ENCODE results near the gene SLC12A7. TPM values are rescaled to one million over a fixed set of nuclear protein-coding genes. Genes with fewer than 3 reads are reported as not detected.

Gene SLC12A7
- total RNA-seq, 4 donors from 2014 or later = 18.8 to 28.7 (median 24.5) TPM

DNA sequence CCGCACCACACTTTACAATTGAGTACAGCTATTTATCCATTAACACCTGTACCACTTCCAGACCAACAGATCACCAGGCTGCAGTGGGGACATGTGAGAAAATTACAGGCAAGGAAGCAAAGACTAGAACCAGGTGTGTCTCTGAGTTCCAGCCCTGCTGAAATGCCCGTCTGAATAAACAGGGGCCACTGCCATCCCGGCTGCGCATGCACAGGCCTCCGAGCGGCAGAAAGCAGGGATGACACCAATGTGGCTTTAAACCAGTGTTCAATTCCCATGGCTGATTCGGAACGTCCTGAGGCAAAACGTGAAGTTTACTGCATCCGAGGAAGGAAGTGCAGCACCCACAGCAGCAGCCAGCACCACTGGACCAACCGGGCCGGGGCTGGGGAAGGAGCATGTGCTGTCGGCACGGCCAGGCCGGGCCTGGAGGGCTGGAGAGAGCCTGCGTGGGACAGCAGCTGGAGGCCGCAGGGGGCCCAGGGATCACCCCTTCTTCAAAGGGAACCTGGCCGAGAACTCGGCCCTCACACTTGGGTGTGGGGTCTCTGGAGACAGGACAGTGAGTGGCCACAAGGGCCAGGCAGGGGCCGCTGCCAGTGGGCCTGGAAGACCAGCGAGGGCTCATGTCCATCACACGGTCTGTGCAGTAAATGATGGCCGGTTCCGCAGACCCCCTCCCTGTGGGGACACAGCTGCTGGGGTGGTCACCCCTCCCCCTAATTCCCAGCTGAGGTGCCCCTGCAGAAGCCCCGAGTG, 33.0 kb upstream of the SLC12A7 start:
- ATAC-seq = no peak
- Histone ChIP-seq H3K27ac (no peak overlapping the region), H3K4me1 (peaks cover 0 to 9% (median 3%) of the 10 kb centered on the region in 3 donors), H3K27me3 (peaks cover 24% of the 10 kb centered on the region), H3K36me3 (no peaks in the 10 kb centered on the region), H3K9me3 (no peaks in the 10 kb centered on the region), H3K4me3 (no peak overlapping the region)
- no peak for TF ChIP-seq POLR2AphosphoS5 (IDR thresholded peaks at IDR 0.05)
- no peak for TF ChIP-seq EP300 (IDR thresholded peaks at IDR 0.05)
- TF ChIP-seq, protein P1, sequence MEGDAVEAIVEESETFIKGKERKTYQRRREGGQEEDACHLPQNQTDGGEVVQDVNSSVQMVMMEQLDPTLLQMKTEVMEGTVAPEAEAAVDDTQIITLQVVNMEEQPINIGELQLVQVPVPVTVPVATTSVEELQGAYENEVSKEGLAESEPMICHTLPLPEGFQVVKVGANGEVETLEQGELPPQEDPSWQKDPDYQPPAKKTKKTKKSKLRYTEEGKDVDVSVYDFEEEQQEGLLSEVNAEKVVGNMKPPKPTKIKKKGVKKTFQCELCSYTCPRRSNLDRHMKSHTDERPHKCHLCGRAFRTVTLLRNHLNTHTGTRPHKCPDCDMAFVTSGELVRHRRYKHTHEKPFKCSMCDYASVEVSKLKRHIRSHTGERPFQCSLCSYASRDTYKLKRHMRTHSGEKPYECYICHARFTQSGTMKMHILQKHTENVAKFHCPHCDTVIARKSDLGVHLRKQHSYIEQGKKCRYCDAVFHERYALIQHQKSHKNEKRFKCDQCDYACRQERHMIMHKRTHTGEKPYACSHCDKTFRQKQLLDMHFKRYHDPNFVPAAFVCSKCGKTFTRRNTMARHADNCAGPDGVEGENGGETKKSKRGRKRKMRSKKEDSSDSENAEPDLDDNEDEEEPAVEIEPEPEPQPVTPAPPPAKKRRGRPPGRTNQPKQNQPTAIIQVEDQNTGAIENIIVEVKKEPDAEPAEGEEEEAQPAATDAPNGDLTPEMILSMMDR (IDR thresholded peaks at IDR 0.05) = no peak
- TF ChIP-seq POLR2A (IDR thresholded peaks at IDR 0.05) = no peak
- WGBS, 2 donors (ENCODE audit: low coverage in 1 of 2) = 80% methylated on average over 9 of the region's 25 CpGs; no CpG with 5 or more reads in 1 of the 2 donors

DNA sequence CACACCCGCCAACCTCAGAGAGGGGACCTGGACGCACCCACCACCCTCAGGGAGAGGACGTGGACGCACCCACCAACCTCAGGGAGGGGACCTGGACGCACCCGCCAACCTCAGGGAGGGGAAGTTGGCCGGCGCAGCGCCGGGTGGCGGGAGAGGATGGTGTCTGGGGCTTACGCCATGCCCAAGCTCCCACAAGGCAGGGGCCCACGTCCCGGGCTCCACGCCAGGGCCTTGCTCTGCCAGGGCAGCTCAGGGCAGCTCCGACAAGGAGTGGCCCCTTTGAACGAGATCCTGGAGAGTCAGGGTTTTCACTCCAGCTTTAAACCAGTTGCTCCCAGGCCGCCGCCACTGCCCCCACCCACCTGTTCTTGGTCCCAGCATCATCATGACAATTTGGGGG, 32.2 kb upstream of the SLC12A7 start:
- ATAC-seq = no peak
- TF ChIP-seq, protein P1 (IDR thresholded peaks at IDR 0.05) = no peak
- TF ChIP-seq POLR2AphosphoS5 (IDR thresholded peaks at IDR 0.05) (no peak), EP300 (IDR thresholded peaks at IDR 0.05) (no peak), POLR2A (IDR thresholded peaks at IDR 0.05) (no peak)
- Histone ChIP-seq H3K9me3 (no peaks in the 10 kb centered on the region), H3K36me3 (no peaks in the 10 kb centered on the region), H3K4me3 (no peak overlapping the region), H3K27me3 (peaks cover 24% of the 10 kb centered on the region), H3K27ac (no peak overlapping the region), H3K4me1 (peaks cover 0 to 9% (median 3%) of the 10 kb centered on the region in 3 donors)
- WGBS, 2 donors (ENCODE audit: low coverage in 1 of 2) = 75% methylated on average over 4 of the region's 19 CpGs; no CpG with 5 or more reads in 1 of the 2 donors

DNA sequence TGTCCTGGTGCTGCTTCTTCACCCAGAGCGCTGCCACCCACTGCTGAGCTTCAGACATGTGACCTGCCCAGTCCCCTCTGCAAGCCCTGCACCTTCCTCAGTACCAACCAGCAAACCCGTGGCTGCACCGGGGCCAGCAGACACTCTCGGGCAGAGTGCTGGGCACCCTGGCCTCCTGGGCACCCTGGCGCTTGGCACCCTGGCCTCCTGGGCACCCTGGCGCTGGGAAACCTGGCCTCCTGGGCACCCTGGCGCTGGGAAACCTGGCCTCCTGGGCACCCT, 31.7 kb upstream of the SLC12A7 start:
- TF ChIP-seq EP300 (IDR thresholded peaks at IDR 0.05) (no peak), POLR2AphosphoS5 (IDR thresholded peaks at IDR 0.05) (no peak), POLR2A (IDR thresholded peaks at IDR 0.05) (no peak)
- TF ChIP-seq, protein P1 (IDR thresholded peaks at IDR 0.05) = no peak

DNA sequence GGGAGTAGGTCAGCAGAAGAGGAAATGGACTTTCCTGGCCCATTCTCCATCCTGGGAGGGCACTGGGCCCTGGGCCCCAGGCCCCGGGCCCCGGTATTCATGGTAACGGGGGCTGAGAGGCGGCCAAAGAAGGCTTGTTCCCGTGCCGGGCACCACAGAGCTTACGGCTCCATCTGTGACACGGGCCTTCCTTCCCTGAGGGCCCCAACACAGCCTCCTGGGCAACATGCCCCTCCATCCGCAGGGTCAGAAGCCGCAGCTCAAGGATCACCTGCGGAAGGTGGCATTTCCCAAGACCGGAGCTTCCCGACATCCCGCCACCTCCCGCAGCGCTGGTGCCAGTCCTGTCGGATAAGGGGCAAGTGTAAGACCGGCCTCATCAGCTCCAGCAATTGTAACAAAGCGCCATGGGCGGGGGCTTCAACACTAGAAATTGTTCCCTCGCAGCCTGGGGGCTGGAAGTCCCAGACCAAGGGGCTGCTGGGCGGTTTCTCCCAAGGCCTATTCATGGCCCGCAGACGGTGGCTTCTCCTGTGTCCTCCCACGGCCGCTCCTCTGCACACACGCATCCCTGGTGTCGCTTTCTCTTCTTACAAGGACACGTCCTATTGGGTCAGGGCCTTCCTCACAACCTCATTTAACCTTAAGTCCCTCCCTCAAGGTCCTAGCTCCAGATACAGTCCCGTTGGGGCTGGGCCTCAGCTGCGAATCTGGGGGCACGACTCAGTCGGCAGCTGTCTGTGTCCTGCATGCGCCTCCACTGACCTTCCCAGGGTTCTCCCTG, 31.2 kb upstream of the SLC12A7 start:
- Histone ChIP-seq H3K9me3 (no peaks in the 10 kb centered on the region), H3K4me3 (no peak overlapping the region), H3K27me3 (peaks cover 24% of the 10 kb centered on the region), H3K27ac (no peak overlapping the region), H3K4me1 (peaks cover 0 to 9% (median 3%) of the 10 kb centered on the region in 3 donors), H3K36me3 (no peaks in the 10 kb centered on the region)
- no peak for ATAC-seq
- WGBS, 2 donors (ENCODE audit: low coverage in 1 of 2) = 93 to 98% methylated on average over 3 to 9 of the region's 34 CpGs
- TF ChIP-seq EP300 (IDR thresholded peaks at IDR 0.05) (no peak), POLR2A (IDR thresholded peaks at IDR 0.05) (no peak), POLR2AphosphoS5 (IDR thresholded peaks at IDR 0.05) (no peak)
- TF ChIP-seq, protein P1 (IDR thresholded peaks at IDR 0.05) = no peak

More for the DNA sequence above, 31.7 kb upstream of the SLC12A7 start:
- Histone ChIP-seq H3K27ac (no peak overlapping the region), H3K27me3 (peaks cover 24% of the 10 kb centered on the region), H3K9me3 (no peaks in the 10 kb centered on the region), H3K4me1 (peaks cover 0 to 9% (median 3%) of the 10 kb centered on the region in 3 donors), H3K4me3 (no peak overlapping the region), H3K36me3 (no peaks in the 10 kb centered on the region)
- WGBS, 2 donors (ENCODE audit: low coverage in 1 of 2) = 100% methylated on average over 4 of the region's 7 CpGs; no CpG with 5 or more reads in 1 of the 2 donors
- no peak for ATAC-seq
